ENCODE data around the gene CRBN. TPM values are rescaled to one million over a fixed set of nuclear protein-coding genes. Genes with fewer than 3 reads are reported as not detected.
A peak's percentile ranks its signal among the peaks of the same experiment; 100 is the strongest.

CRBN gene
- total RNA-seq, 1 donor from 2014 or later = 114 TPM

DNA sequence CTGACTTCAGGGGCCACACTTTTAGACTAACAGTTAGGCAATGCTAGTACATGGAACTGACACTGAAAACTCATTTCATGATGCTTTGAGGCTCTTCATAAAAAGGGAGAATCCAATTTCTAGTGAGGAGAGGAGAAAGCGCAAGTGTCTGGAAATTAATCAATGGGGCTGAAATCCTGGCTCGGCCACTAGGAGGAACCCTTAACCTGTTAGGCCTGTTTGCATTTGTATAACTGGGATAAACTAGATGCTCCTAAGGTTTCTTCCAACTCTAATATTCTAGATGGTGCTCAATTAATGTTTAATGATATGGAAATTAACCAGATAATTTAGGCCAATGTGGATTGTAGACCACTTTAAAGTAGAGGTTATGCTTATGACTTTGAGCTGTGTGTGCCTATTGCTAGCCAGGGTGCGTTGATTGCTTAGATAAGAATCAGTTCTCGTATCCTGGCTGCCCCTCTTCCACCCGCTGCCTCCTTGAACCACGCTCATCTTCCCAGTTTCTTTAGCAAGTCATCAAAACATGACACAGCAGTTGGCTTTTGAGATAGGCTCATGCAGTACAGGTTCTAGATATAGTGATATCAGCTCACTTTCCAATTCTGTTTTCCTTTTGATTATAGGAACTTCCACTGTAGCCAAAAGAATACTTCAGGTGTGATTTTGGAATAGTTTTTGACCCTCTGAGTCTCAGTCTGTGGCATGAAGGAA lies 16.8 kb upstream of the CRBN start:
- Histone ChIP-seq H3K9me3 (no peaks in the 10 kb centered on the region), H3K27me3 (no peaks in the 10 kb centered on the region), H3K4me3 (no peak overlapping the region), H3K27ac (no peak overlapping the region), H3K4me1 (no peaks in the 10 kb centered on the region), H3K36me3 (no peaks in the 10 kb centered on the region)
- intact Hi-C loops (cut with DNase I) = no loop called here
- TF ChIP-seq CTCF (IDR thresholded peaks at IDR 0.05) = peak in 1 of 3 experiments; percentile 28
- DNase-seq (ENCODE audit: low spot score in 2 of 2) = no peak

GRCh38 chr3:3194861-3195260 lies 15.4 kb upstream of the CRBN start:
- Histone ChIP-seq H3K27ac (no peak overlapping the region), H3K4me1 (no peaks in the 10 kb centered on the region), H3K4me3 (no peak overlapping the region), H3K27me3 (no peaks in the 10 kb centered on the region), H3K9me3 (no peaks in the 10 kb centered on the region), H3K36me3 (no peaks in the 10 kb centered on the region)
- no peak for DNase-seq (ENCODE audit: low spot score in 2 of 2)
- TF ChIP-seq CTCF (IDR thresholded peaks at IDR 0.05) = no peak
- intact Hi-C loops (cut with DNase I) = no loop called here

- no peaks in the 10 kb centered on the region for H3K36me3 ChIP-seq
- no peak for TF ChIP-seq CTCF (IDR thresholded peaks at IDR 0.05)
- H3K4me1 ChIP-seq = no peaks in the 10 kb centered on the region
- H3K4me3 ChIP-seq = no peak overlapping the region
- no peaks in the 10 kb centered on the region for H3K27me3 ChIP-seq
- peaks cover under 1 to 6% of the 10 kb centered on the region in 2 donors for H3K9me3 ChIP-seq
- no peak overlapping the region for H3K27ac ChIP-seq
- no peak for DNase-seq (ENCODE audit: low spot score in 2 of 2)
- intact Hi-C loops (cut with DNase I) = no loop called here
These were observed 12.8 kb upstream of the CRBN start for GRCh38 chr3:3192286-3192675.

GRCh38 chr3:3191675-3192285 lies 12.3 kb upstream of the CRBN start:
- H3K4me1 ChIP-seq = no peaks in the 10 kb centered on the region
- H3K27me3 ChIP-seq = no peaks in the 10 kb centered on the region
- intact Hi-C loops (cut with DNase I) = no loop called here
- H3K27ac ChIP-seq = no peak overlapping the region
- no peaks in the 10 kb centered on the region for H3K36me3 ChIP-seq
- H3K4me3 ChIP-seq = no peak overlapping the region
- TF ChIP-seq CTCF (IDR thresholded peaks at IDR 0.05) = no peak
- peaks cover 6 to 11% of the 10 kb centered on the region in 2 donors for H3K9me3 ChIP-seq
- no peak for DNase-seq (ENCODE audit: low spot score in 2 of 2)

DNA sequence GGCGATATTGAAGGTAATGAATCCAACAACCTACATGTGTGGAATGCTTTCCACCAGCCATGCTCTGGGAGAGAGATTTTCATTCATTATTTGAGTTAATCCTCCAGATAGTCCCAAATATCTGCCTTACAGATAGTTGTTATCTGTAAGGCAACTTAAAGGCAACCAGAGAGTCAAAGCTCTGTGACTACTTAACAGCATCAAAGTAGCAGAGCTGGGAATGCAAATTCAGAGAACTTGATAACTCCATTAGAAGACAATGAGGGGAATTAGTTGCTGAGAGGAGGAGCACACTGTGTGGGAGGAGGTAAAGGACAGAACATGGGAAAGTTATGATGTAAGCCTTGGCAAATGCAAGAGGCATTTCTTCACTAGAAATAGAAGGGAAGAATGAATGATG lies 10.5 kb upstream of the CRBN start:
- no peak for TF ChIP-seq CTCF (IDR thresholded peaks at IDR 0.05)
- Histone ChIP-seq H3K4me1 (no peaks in the 10 kb centered on the region), H3K27me3 (no peaks in the 10 kb centered on the region), H3K36me3 (no peaks in the 10 kb centered on the region), H3K9me3 (peaks cover 7 to 13% of the 10 kb centered on the region in 2 donors), H3K4me3 (no peak overlapping the region), H3K27ac (no peak overlapping the region)
- intact Hi-C loops (cut with DNase I) = no loop called here
- DNase-seq (ENCODE audit: low spot score in 2 of 2) = no peak
